GM12874 (cell line): Measurements from ENCODE around the gene SFRP5.

Source experiments
- CTCF ChIP-seq: IDR thresholded peaks from 2 replicates; pipeline ENCODE4 v1.5.1; 2011; ENCODE audit warnings: low read depth, mild to moderate bottlenecking, control low read depth, low read length, moderate library complexity; ENCODE audit not compliant: insufficient read depth

SFRP5 gene

DNA sequence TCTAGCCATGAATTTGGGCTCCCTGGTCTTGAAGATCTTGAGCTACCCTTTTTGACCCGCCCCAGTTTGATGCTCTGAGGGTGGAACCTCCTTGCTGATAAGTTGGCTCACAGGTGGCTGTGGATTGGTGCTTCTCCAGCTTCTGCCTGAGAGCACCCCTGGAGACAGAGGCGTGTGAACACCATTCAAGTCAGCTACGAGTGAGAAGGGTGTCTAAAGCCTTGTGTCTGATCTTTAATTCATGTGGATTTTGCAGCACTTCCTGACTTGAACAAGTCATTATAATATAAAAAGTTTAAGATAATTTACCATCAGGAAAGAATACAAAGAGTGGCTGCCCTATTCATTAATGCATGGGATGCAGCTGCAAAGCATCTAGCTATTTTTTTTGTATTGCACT is 40.2 kb upstream of the SFRP5 start:
- no peak for TF ChIP-seq CTCF

GRCh38 chr10:97810446-97810845 is 38.6 kb upstream of the SFRP5 start:
- TF ChIP-seq CTCF: no peak

GRCh38 chr10:97805949-97806348 is 34.1 kb upstream of the SFRP5 start:
- TF ChIP-seq CTCF: no peak

- TF ChIP-seq CTCF: no peak
Measured at GRCh38 chr10:97805096-97805884, 33.5 kb upstream of the SFRP5 start.

DNA sequence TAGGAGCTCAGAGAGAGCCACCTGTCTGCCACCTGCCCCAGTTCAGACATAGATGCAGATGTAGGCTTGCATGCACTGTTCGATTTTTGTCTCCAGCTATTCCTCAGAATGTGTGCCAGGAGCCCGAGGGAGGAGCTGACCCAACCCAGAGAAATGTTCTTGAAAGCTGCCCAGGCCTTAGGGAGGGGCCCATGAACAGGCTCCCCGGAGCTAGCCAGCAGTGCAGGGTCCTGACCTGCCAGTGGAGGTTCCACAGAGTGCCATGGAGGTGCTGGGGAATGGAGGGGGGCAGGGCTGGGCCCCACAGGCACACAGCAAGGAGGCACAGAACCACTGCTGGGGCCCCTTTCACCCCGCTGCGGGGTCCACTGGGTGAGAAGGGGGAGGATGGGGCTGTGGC is 29.6 kb upstream of the SFRP5 start:
- no peak for TF ChIP-seq CTCF

- TF ChIP-seq CTCF: no peak
Measured at GRCh38 chr10:97800474-97800873, 28.7 kb upstream of the SFRP5 start.

- no peak for TF ChIP-seq CTCF
Measured at GRCh38 chr10:97798958-97799610, 27.3 kb upstream of the SFRP5 start.
